IMR-90 (cell line): ENCODE measurements around the gene EXT2. TPM values are rescaled to one million over a fixed set of nuclear protein-coding genes. Genes with fewer than 3 reads are reported as not detected.
A peak's percentile ranks its signal among the peaks of the same experiment; 100 is the strongest.

Experiments
- ATAC-seq: fragments of 200-7000 bp; cut with Tn5 transposase; 2 replicates; pipeline ENCODE4 v1.9.1; 2020; ENCODE audit warnings: low read depth, mild to moderate bottlenecking, moderate library complexity
- BruUV-seq: library from RNA; stranded (reverse); fragments of 400-500 nt; replicated peaks from 2 replicates; lab custom pipeline; 2021; lab: Mats Ljungman, UMichigan
- CTCF ChIA-PET: fragments of 300-600 bp; formaldehyde crosslinking; extraction: SDS; loops from one replicate; lab custom pipeline; 2021; ENCODE audit warnings: antibody characterized with exemption; lab: Yijun Ruan, JAX
- POLR2A ChIA-PET: fragments of 300-600 bp; sonication (Branson Sonifier 250); formaldehyde crosslinking; loops from one replicate; lab custom pipeline; 2022; ENCODE audit warnings: antibody characterized with exemption; ENCODE audit not compliant: unreplicated experiment; lab: Charles Lee
- DNase-seq: peaks from one replicate; pipeline ENCODE4 v3.0.0; 2013
- H2AFZ ChIP-seq: replicated peaks from 2 replicates; pipeline ENCODE3; 2013; ENCODE audit warnings: low read length, mild to moderate bottlenecking; ENCODE audit not compliant: poor library complexity
- H2AK5ac ChIP-seq: 2 replicates; pipeline ENCODE4 v1.6.1; 2013; ENCODE audit warnings: low read depth, low read length, inconsistent platforms
- H2AK9ac ChIP-seq: replicated peaks from 2 replicates; pipeline ENCODE3; 2013; ENCODE audit warnings: mild to moderate bottlenecking, low read depth, low read length, moderate library complexity; ENCODE audit not compliant: poor library complexity
- H2BK120ac ChIP-seq: 2 replicates; pipeline ENCODE4 v1.6.1; 2013; ENCODE audit warnings: low read depth, low read length, inconsistent platforms
- H2BK15ac ChIP-seq: 3 replicates; pipeline ENCODE4 v1.6.1; 2013; ENCODE audit warnings: low read depth, low read length, inconsistent platforms
- H2BK20ac ChIP-seq: 2 replicates; pipeline ENCODE4 v1.6.1; 2013; ENCODE audit warnings: low read depth, mild to moderate bottlenecking, inconsistent platforms, low read length, moderate library complexity
- H2BK5ac ChIP-seq: 2 replicates; pipeline ENCODE4 v1.6.1; 2013; ENCODE audit warnings: mild to moderate bottlenecking, low read depth, low read length, inconsistent platforms; ENCODE audit not compliant: poor library complexity, severe bottlenecking
- H3K14ac ChIP-seq: replicated peaks from 2 replicates; pipeline ENCODE4 v1.6.1; 2013; ENCODE audit warnings: low read depth, low read length, inconsistent platforms
- H3K18ac ChIP-seq: 2 replicates; pipeline ENCODE4 v1.6.1; 2013; ENCODE audit warnings: low read depth, low read length, control low read depth
- H3K23ac ChIP-seq: 2 replicates; pipeline ENCODE4 v1.6.1; 2013; ENCODE audit warnings: low read depth, low read length, inconsistent platforms
- H3K27ac ChIP-seq: 2 replicates; pipeline ENCODE4 v1.5.1; 2013; ENCODE audit warnings: mild to moderate bottlenecking, control low read depth, low read length; ENCODE audit not compliant: insufficient read depth
- H3K27me3 ChIP-seq: 2 replicates; pipeline ENCODE4 v1.6.1; 2013; ENCODE audit warnings: low read length; ENCODE audit not compliant: control insufficient read depth, insufficient read depth
- H3K36me3 ChIP-seq: 2 replicates; pipeline ENCODE4 v1.6.1; 2013; ENCODE audit warnings: low read length, mixed read lengths; ENCODE audit not compliant: control insufficient read depth, insufficient read depth
- H3K4ac ChIP-seq: 2 replicates; pipeline ENCODE4 v1.6.1; 2013; ENCODE audit warnings: low read depth, low read length, inconsistent platforms
- H3K4me1 ChIP-seq: 2 replicates; pipeline ENCODE4 v1.6.1; 2013; ENCODE audit warnings: low read length, mixed read lengths; ENCODE audit not compliant: control insufficient read depth, insufficient read depth
- H3K4me2 ChIP-seq: 2 replicates; pipeline ENCODE4 v1.6.1; 2013; ENCODE audit warnings: low read depth, mild to moderate bottlenecking, control low read depth, low read length, moderate library complexity
- H3K4me3 ChIP-seq: 2 replicates; pipeline ENCODE4 v1.5.1; 2013; ENCODE audit warnings: low read depth, mild to moderate bottlenecking, control low read depth, low read length, moderate library complexity; ENCODE audit not compliant: insufficient read depth
- H3K56ac ChIP-seq: 2 replicates; pipeline ENCODE4 v1.6.1; 2013; ENCODE audit warnings: low read length, inconsistent platforms; ENCODE audit not compliant: insufficient read depth; ENCODE audit errors: extremely low read depth
- H3K79me1 ChIP-seq, 2 experiments: 2 replicates each; pipeline ENCODE4 v1.6.1; 2013; ENCODE audit warnings: low read length in 2 of 2, inconsistent platforms in 1 of 2, low read depth in 1 of 2
- H3K9ac ChIP-seq: 2 replicates; pipeline ENCODE4 v1.6.1; 2013; ENCODE audit warnings: low read depth, low read length, control low read depth
- H3K9me1 ChIP-seq: 2 replicates; pipeline ENCODE4 v1.6.1; 2013; ENCODE audit warnings: low read length, inconsistent platforms; ENCODE audit not compliant: insufficient read depth
- H3K9me3 ChIP-seq: 2 replicates; pipeline ENCODE4 v1.6.1; 2013; ENCODE audit warnings: low read length; ENCODE audit not compliant: control insufficient read depth, insufficient read depth
- H4K20me1 ChIP-seq: 2 replicates; pipeline ENCODE4 v1.6.1; 2013; ENCODE audit warnings: low read length, inconsistent platforms; ENCODE audit not compliant: insufficient read depth
- H4K5ac ChIP-seq: 2 replicates; pipeline ENCODE4 v1.6.1; 2013; ENCODE audit warnings: mild to moderate bottlenecking, low read depth, low read length, control low read depth
- H4K8ac ChIP-seq, 2 experiments: 2 replicates each; pipeline ENCODE4 v1.6.1; 2013; ENCODE audit warnings: low read depth in 2 of 2, low read length in 2 of 2, control low read depth in 1 of 2, inconsistent platforms in 1 of 2
- H4K91ac ChIP-seq: 2 replicates; pipeline ENCODE4 v1.6.1; 2013; ENCODE audit warnings: low read depth, low read length, inconsistent platforms; ENCODE audit not compliant: insufficient read depth
- CEBPB ChIP-seq: IDR thresholded peaks from 2 replicates; pipeline ENCODE4 v1.6.1; 2012; ENCODE audit warnings: low read depth, low read length, improper control_type of control experiment
- FOS ChIP-seq: fragments of 150-350 bp; IDR thresholded peaks from 2 replicates; pipeline ENCODE4 v1.6.1; 2016; ENCODE audit warnings: low read depth, low read length
- MAFK ChIP-seq: IDR thresholded peaks from 2 replicates; pipeline ENCODE4 v1.6.1; 2012; ENCODE audit warnings: low read depth, low read length, improper control_type of control experiment
- MXI1 ChIP-seq: IDR thresholded peaks from 2 replicates; pipeline ENCODE4 v1.6.1; 2012; ENCODE audit warnings: low read depth, mild to moderate bottlenecking, low read length, moderate library complexity, borderline replicate concordance
- POLR2A ChIP-seq: IDR thresholded peaks from 2 replicates; pipeline ENCODE4 v1.6.1; 2012; ENCODE audit warnings: mild to moderate bottlenecking, low read depth, low read length
- RCOR1 ChIP-seq: IDR thresholded peaks from 2 replicates; pipeline ENCODE4 v1.6.1; 2012; ENCODE audit warnings: mild to moderate bottlenecking, low read length, improper control_type of control experiment; ENCODE audit not compliant: insufficient replicate concordance
- SMC3 ChIP-seq: fragments of 150-350 bp; IDR thresholded peaks from 2 replicates; pipeline ENCODE4 v1.6.1; 2016; ENCODE audit warnings: low read depth, mild to moderate bottlenecking, antibody characterized with exemption, low read length, moderate library complexity
- WGBS, 2 experiments: methylation state at CpG; one replicate each; pipeline versions ENCODE4 v1.1.5 to v1.1.7; 2013; ENCODE audit warnings: missing lambda C conversion rate in 2 of 2; ENCODE audit not compliant: insufficient read length in 1 of 2; ENCODE audit errors: extremely low coverage in 2 of 2; 5-methylcytosine and 5-hydroxymethylcytosine counted together
- dilution Hi-C: fragments of 300-500 bp; cut with HindIII; formaldehyde crosslinking; loops from one replicate; pipeline ENCODE4 v1.14.3; 2018; ENCODE audit warnings: low sequenced_read_pairs; ENCODE audit not compliant: unreplicated experiment
- in situ Hi-C: fragments of 300-500 bp; cut with MboI; formaldehyde crosslinking; loops from 3 replicates; pipeline ENCODE4 v1.14.3; 2019; ENCODE audit warnings: low sequenced_read_pairs, inconsistent platforms, mixed read lengths
- intact Hi-C: fragments of 100-400 bp; cut with micrococcal nuclease; formaldehyde crosslinking; loops from 2 replicates; pipeline ENCODE4 v1.10.0; 2022
- polyA plus RNA-seq, 3 experiments: library from polyadenylated mRNA; depleted of rRNA; stranded (reverse); fragments of >200 nt; gene quantifications; 2 replicates each; pipeline ENCODE4 v1.2.3, GENCODE V29; 2012; ENCODE audit warnings: low replicate concordance in 1 of 3
- total RNA-seq: library from RNA; depleted of rRNA; stranded (reverse); fragments of >200 nt; gene quantifications from 2 replicates; pipeline ENCODE4 v1.2.3, GENCODE V29; 2012

The EXT2 gene
- total and polyA plus RNA-seq, 2 of the 4 experiments (the other 2 are of a cell fraction): 75.0 to 85.3 TPM

DNA sequence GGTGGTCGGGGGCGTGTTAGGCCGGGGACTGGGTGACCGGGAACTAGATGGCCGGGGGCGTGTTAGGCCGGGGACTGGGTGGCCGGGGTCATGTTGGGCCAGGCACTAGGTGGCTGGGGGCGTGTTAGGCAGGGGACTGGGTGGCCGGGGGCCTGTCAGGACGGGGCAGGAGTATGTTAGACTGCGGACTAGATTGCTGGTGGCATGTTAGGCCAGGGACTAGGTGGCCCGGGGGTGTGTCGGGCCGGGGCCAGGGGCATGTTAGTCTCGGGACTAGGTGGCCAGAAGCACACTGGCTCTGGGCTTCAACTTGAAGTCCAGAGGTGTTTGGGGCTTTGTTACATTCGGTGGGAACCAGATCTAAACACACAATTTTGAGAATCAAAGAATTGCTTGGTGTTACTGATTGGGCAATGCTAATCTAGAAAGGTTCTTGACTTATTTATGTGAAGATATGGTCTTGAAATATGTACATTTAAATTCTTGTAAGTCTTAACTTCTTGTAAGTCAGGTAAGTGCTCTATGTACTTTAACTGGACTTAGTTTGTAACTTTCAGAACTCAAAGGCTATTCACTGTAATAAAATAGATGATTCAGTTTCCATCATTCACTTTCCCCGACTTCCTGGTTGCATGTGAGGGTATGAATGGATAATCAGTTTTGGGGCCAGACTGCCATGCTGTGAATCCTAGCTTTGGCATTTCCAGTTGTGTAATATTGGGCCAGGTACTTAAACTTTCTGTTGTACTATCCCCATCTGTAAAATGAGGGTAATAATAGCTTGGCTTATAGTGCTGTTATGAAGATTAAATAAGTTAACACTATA lies 1.1 kb downstream of the EXT2 start:
- H2BK15ac ChIP-seq: no peak overlapping the region
- peaks cover 1% of the 10 kb centered on the region; the same call in 1 of the 2 replicates for H3K36me3 ChIP-seq
- H4K5ac ChIP-seq: no peak overlapping the region; the same call in 1 of the 2 replicates
- peak overlapping the region; percentile 97 for H2AFZ ChIP-seq
- intact Hi-C loops (loop anchor here (10.0 kb wide), 1 partner anchor 518 kb away; no protein-coding TSS in a partner anchor), dilution Hi-C loops (no loop called here), in situ Hi-C loops (no loop called here)
- no peak overlapping the region for H3K4ac ChIP-seq
- ATAC-seq (peak; percentile 5), DNase-seq (peak; percentile 21)
- ChIA-PET POLR2A (no interaction called here), CTCF (interaction anchor here (0.8 kb wide), 1 partner anchor 20 kb away, joined by 3 read pairs; no protein-coding TSS in a partner anchor)
- 7% methylated on average over 3 of the region's 18 CpGs; no CpG with 5 or more reads in 1 of the 2 experiments for WGBS, 2 experiments
- H2BK5ac ChIP-seq: no peak overlapping the region
- H3K9me3 ChIP-seq: no peaks in the 10 kb centered on the region
- H2AK5ac ChIP-seq: no peak overlapping the region
- no peak overlapping the region; the same call in 1 of the 2 replicates for H3K23ac ChIP-seq
- no TSS peak for BruUV-seq
- no peak overlapping the region for H3K18ac ChIP-seq
- H3K27ac ChIP-seq: peak overlapping the region; percentile 72; the same call in 1 of the 2 replicates
- no peak overlapping the region for H2BK120ac ChIP-seq
- peaks cover 24% of the 10 kb centered on the region for H4K20me1 ChIP-seq
- peaks cover 3% of the 10 kb centered on the region; the same call in 1 of the 2 replicates for H3K9me1 ChIP-seq
- H3K14ac ChIP-seq: no peak overlapping the region
- 0 out of 2 replicates have a peak, but pooled peaks cover 3% of the 10 kb centered on the region for H3K4me1 ChIP-seq
- TF ChIP-seq FOS (no peak), CEBPB (peak; percentile 30; the same call in 1 of the 2 replicates), MXI1 (no peak), SMC3 (no peak), MAFK (no peak), POLR2A (no peak), RCOR1 (no peak)
- peak overlapping the region; percentile 74 for H3K9ac ChIP-seq
- no peak overlapping the region for H4K8ac ChIP-seq
- no peak overlapping the region for H2BK20ac ChIP-seq
- no peaks in the 10 kb centered on the region; the same call in 1 of the 2 replicates for H3K27me3 ChIP-seq
- no peak overlapping the region for H3K56ac ChIP-seq
- no peak overlapping the region for H4K91ac ChIP-seq
- H3K4me2 ChIP-seq: peak overlapping the region; percentile 81
- H3K4me3 ChIP-seq: peak overlapping the region; percentile 97
- H3K79me1 ChIP-seq: peaks cover 15 to 40% of the 10 kb centered on the region in 2 experiments
- H2AK9ac ChIP-seq: peak overlapping the region; percentile 21
